Measurements from ENCODE around the gene SLC27A3.

Gene SLC27A3

DNA sequence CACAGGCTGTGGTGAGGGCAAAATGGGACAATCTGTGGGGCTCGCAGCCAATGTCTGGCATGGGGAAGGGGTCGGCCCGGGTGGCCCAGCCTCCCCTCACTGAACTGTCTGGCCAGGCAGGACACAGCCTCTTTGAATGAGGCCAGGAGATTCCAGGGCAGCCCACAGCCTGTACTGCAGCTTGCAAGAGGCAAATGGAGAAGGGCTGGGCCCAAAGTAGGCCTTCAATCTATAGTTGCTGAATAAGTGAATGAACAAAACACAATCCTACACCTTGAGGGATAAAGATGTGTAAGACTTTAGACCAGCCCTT is 23.2 kb downstream of the SLC27A3 start:
- H3K27me3 Mint-ChIP-seq = no peaks in the 10 kb centered on the region
- H3K36me3 Mint-ChIP-seq = peaks cover 5% of the 10 kb centered on the region
- no peak overlapping the region for H3K4me3 Mint-ChIP-seq
- H3K4me1 Mint-ChIP-seq = peaks cover 42% of the 10 kb centered on the region
- H3K9me3 Mint-ChIP-seq = no peaks in the 10 kb centered on the region
- peak overlapping the region; percentile 65 for H3K27ac Mint-ChIP-seq
- no peak for ATAC-seq

DNA sequence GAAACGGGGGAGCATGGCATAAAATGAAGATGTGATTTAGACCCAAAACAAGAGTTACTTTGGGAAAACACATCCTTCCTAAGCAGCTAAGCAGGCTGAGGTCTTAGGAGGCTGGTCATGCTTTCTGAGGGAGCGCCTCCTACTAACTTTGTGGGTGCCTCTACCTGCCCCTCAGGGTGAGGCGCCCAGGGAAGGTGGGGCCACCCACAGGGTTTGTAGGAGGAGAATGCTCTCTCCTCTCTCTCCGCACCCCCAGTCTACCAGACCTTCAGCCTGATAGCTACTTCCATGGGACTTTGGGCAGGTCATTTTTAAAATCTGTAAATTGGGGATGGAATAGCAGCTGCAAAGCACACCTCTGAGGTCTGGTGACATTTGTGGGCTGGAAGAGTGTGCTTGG is 23.8 kb downstream of the SLC27A3 start:
- Mint-ChIP-seq H3K4me3 (no peak overlapping the region), H3K4me1 (peaks cover 48% of the 10 kb centered on the region), H3K27me3 (no peaks in the 10 kb centered on the region), H3K9me3 (no peaks in the 10 kb centered on the region), H3K36me3 (peaks cover 10% of the 10 kb centered on the region), H3K27ac (no peak overlapping the region)
- ATAC-seq = no peak

GRCh38 chr1:153799566-153800465 is 24.6 kb downstream of the SLC27A3 start:
- Mint-ChIP-seq H3K36me3 (peaks cover 10% of the 10 kb centered on the region), H3K4me3 (no peak overlapping the region), H3K27ac (peak overlapping the region; percentile 68), H3K27me3 (no peaks in the 10 kb centered on the region), H3K4me1 (peaks cover 55% of the 10 kb centered on the region), H3K9me3 (no peaks in the 10 kb centered on the region)
- no peak for ATAC-seq

GRCh38 chr1:153800516-153800915 is 25.3 kb downstream of the SLC27A3 start:
- H3K4me1 Mint-ChIP-seq = peaks cover 62% of the 10 kb centered on the region
- H3K27ac Mint-ChIP-seq = peak overlapping the region; percentile 68

GRCh38 chr1:153801028-153801625 is 25.9 kb downstream of the SLC27A3 start:
- Mint-ChIP-seq H3K27ac (peak overlapping the region; percentile 68), H3K4me1 (peaks cover 68% of the 10 kb centered on the region), H3K9me3 (no peaks in the 10 kb centered on the region), H3K4me3 (no peak overlapping the region), H3K36me3 (peaks cover 10% of the 10 kb centered on the region), H3K27me3 (no peaks in the 10 kb centered on the region)
- no peak for ATAC-seq

More at GRCh38 chr1:153800516-153800915, 25.3 kb downstream of the SLC27A3 start:
- Mint-ChIP-seq H3K36me3 (peaks cover 10% of the 10 kb centered on the region), H3K27me3 (no peaks in the 10 kb centered on the region), H3K4me3 (no peak overlapping the region), H3K9me3 (no peaks in the 10 kb centered on the region)
- no peak for ATAC-seq

GRCh38 chr1:153801786-153802697 is 26.8 kb downstream of the SLC27A3 start:
- H3K27me3 Mint-ChIP-seq = no peaks in the 10 kb centered on the region

DNA sequence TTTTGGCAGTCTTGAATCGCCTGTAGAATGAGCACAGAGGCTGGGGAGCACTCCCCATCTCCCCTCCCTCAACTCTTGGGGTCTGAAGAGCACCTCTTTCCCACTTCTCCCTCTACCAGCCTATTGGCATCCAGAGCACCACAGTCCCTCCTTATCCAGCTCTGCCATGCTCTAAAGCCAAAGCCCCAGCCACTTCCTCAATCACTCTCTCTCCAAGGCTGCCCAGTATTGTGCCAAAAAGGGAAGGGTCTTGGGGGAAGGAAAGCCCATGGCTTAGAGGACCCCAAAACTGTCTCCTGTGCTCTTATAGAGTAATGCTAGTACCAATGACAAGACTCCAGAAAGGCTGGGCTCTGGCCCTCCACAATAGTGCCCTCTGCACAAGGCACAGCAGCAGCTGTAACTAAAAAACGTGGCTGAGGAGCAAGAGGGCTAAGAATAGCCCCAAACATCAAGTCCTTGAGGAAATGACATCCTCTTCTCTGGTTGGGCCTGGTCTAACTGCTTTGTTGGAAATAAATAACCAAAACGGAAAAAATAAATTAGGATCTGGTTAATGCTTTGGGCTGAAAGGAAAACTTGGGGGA is 28.4 kb downstream of the SLC27A3 start:
- no peaks in the 10 kb centered on the region for H3K27me3 Mint-ChIP-seq
- H3K9me3 Mint-ChIP-seq = no peaks in the 10 kb centered on the region
- peaks cover 50% of the 10 kb centered on the region for H3K4me1 Mint-ChIP-seq
- no peak overlapping the region for H3K4me3 Mint-ChIP-seq
- peaks cover 21% of the 10 kb centered on the region for H3K36me3 Mint-ChIP-seq
- H3K27ac Mint-ChIP-seq = peak overlapping the region; percentile 70
- ATAC-seq = no peak

More at GRCh38 chr1:153801786-153802697, 26.8 kb downstream of the SLC27A3 start:
- H3K36me3 Mint-ChIP-seq = peaks cover 13% of the 10 kb centered on the region
- peaks cover 65% of the 10 kb centered on the region for H3K4me1 Mint-ChIP-seq
- ATAC-seq = no peak
- no peaks in the 10 kb centered on the region for H3K9me3 Mint-ChIP-seq
- H3K4me3 Mint-ChIP-seq = no peak overlapping the region
- peak overlapping the region; percentile 70 for H3K27ac Mint-ChIP-seq

- ATAC-seq = no peak
- Mint-ChIP-seq H3K27ac (peak overlapping the region; percentile 70), H3K4me3 (no peak overlapping the region), H3K4me1 (peaks cover 49% of the 10 kb centered on the region), H3K27me3 (no peaks in the 10 kb centered on the region), H3K9me3 (no peaks in the 10 kb centered on the region), H3K36me3 (peaks cover 26% of the 10 kb centered on the region)
Measured at GRCh38 chr1:153804112-153804511, 28.9 kb downstream of the SLC27A3 start.

- ATAC-seq = peak; percentile 100
- Mint-ChIP-seq H3K27me3 (no peaks in the 10 kb centered on the region), H3K27ac (peak overlapping the region; percentile 85), H3K4me1 (peaks cover 45% of the 10 kb centered on the region), H3K4me3 (peak overlapping the region; percentile 27), H3K36me3 (peaks cover 37% of the 10 kb centered on the region), H3K9me3 (no peaks in the 10 kb centered on the region)
Measured at GRCh38 chr1:153805042-153805745, 30.0 kb downstream of the SLC27A3 start.

- peak overlapping the region; percentile 85 for H3K27ac Mint-ChIP-seq
- no peaks in the 10 kb centered on the region for H3K9me3 Mint-ChIP-seq
- ATAC-seq = peak; percentile 1
- no peaks in the 10 kb centered on the region for H3K27me3 Mint-ChIP-seq
- H3K4me3 Mint-ChIP-seq = peak overlapping the region; percentile 27
- H3K36me3 Mint-ChIP-seq = peaks cover 40% of the 10 kb centered on the region
- H3K4me1 Mint-ChIP-seq = peaks cover 40% of the 10 kb centered on the region
Measured at GRCh38 chr1:153805886-153806719, 30.9 kb downstream of the SLC27A3 start.

DNA sequence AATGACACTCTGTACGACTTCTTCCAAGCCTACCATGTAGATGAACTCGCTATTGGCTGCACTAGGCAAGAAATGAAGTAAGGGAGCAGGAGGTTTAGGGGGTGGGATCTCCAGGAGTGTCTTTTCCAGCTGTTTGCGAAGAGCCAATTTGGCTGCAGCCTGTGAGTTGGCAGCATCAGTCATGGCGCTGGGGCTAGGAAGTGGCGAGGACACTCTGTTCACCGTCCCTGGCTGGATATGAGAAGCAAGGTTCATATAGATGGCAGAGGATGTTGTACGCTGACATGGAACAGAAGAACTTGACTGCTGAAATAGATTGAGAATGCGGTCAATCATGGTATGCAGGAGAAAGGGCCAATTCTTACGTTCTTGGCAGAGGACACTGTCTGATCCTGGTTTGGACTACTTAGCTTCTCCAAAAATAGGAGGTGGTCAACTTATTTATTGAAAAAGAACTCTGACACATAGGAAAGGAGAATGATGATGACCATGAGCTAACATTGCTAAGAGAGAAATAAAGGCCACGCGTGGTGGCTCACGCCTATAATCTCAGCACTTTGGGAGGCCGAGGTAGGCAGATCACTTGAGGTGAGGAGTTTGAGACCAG is 41.2 kb downstream of the SLC27A3 start:
- H3K27me3 Mint-ChIP-seq = no peaks in the 10 kb centered on the region
- no peak for ATAC-seq
- H3K9me3 Mint-ChIP-seq = no peaks in the 10 kb centered on the region
- H3K4me1 Mint-ChIP-seq = no peaks in the 10 kb centered on the region
- H3K27ac Mint-ChIP-seq = no peak overlapping the region
- H3K36me3 Mint-ChIP-seq = peaks cover 52% of the 10 kb centered on the region
- no peak overlapping the region for H3K4me3 Mint-ChIP-seq

DNA sequence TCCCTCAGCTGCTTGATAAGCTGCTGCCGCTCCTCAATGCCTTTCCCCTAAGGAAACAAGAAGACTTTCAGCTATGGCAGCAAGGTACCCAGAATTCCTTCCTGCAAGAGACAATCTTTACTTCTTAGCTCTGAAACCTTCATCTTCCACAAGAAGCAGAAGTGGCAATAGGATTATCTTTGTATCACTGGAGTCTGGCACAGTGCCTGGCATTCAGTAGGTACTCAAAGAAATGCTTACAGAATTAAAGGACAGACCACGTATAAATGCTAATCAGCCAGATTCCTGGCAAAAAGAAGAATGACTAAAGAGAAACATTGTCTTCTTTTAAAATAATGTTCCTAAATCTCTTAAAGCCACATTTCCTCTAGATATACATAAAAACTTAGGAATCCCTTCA is 43.7 kb downstream of the SLC27A3 start:
- Mint-ChIP-seq H3K4me1 (no peaks in the 10 kb centered on the region), H3K36me3 (peaks cover 37% of the 10 kb centered on the region), H3K27ac (no peak overlapping the region), H3K4me3 (no peak overlapping the region), H3K9me3 (no peaks in the 10 kb centered on the region), H3K27me3 (no peaks in the 10 kb centered on the region)
- ATAC-seq = no peak

DNA sequence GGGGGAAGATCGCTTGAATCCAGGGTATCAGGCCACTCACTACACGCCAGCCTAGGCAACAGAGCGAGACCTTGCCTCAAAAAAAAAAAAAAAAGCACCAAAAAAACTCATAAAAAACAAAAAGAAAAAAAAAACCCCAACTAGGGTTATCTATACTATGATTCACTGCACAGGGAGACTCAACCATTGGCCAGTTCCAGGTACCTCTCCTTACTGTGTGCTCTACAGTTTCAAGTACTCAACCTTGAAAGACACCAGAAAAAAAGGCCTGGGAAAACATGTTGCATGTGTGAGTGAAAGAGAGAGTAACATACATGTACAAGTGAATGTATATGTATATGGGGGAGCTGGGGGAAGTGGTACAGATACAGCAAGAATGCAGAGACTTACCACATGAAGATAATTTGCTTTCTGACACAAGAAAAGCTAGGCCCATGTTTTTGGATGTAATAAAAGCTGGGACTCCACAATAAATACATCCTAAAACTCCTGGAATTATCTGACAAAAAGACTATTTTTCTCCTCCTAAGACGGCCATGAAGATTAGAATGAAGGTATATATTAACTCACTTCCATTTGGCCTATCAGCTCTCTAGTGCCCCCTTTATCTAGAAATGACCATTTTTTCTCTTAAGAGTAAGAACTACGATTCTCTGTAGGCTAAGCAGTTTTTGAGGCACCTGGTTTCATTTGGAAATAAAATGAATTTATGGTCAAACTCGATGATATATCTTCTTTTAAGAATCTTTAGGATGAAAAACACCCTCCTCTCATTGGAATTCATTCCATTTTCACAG is 52.2 kb downstream of the SLC27A3 start:
- no peaks in the 10 kb centered on the region for H3K4me1 Mint-ChIP-seq

More for the DNA sequence above, 52.2 kb downstream of the SLC27A3 start:
- Mint-ChIP-seq H3K36me3 (peaks cover 14% of the 10 kb centered on the region), H3K27ac (no peak overlapping the region), H3K9me3 (no peaks in the 10 kb centered on the region), H3K4me3 (no peak overlapping the region), H3K27me3 (no peaks in the 10 kb centered on the region)
- ATAC-seq = no peak
